ENCODE results near the gene DGKZ. TPM values are rescaled to one million over a fixed set of nuclear protein-coding genes. Genes with fewer than 3 reads are reported as not detected.

Gene DGKZ, protein sequence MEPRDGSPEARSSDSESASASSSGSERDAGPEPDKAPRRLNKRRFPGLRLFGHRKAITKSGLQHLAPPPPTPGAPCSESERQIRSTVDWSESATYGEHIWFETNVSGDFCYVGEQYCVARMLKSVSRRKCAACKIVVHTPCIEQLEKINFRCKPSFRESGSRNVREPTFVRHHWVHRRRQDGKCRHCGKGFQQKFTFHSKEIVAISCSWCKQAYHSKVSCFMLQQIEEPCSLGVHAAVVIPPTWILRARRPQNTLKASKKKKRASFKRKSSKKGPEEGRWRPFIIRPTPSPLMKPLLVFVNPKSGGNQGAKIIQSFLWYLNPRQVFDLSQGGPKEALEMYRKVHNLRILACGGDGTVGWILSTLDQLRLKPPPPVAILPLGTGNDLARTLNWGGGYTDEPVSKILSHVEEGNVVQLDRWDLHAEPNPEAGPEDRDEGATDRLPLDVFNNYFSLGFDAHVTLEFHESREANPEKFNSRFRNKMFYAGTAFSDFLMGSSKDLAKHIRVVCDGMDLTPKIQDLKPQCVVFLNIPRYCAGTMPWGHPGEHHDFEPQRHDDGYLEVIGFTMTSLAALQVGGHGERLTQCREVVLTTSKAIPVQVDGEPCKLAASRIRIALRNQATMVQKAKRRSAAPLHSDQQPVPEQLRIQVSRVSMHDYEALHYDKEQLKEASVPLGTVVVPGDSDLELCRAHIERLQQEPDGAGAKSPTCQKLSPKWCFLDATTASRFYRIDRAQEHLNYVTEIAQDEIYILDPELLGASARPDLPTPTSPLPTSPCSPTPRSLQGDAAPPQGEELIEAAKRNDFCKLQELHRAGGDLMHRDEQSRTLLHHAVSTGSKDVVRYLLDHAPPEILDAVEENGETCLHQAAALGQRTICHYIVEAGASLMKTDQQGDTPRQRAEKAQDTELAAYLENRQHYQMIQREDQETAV
- total RNA-seq = 37.0 and 44.6 TPM in 2 replicates

DNA sequence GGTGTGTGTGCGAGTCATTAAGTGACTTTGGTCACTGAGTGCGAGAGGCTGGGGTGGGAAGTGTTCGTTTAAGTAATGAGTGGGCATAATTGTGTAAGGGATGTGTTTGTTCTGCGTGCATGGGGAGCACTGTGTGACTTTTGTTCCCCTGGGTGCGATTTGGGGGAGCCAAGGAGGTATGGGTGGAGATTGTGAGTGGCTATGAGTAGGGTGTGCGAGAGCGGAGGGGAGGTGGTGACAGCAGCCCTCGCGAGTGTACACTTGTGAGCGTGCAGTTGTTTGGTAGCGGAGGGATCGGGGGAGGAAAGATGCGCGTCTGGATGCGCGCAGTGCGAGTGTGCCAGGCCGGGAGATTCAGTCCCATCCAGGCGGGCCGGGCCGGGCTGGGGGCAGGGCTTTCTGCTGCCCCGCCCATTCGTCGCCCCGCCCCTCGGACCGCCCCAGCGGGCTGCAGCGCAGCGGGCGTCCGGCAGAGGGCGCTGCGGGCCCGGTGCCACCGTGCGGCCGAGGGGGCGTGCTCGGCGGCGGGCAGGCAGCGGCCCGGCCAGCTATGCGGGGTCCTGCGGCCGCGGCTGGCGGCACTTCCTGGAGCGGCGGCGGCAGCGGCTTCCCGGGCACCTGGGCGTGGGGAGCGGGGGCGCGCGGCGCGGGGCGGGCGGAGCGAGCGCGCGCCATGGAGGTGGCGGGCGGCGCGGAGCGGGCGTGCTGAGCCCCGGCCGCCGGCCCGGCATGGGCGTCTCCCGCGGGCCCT is at the start of gene DGKZ:
Gene DGKZ, plus strand, starts transcription at position 578 of the 751 bp plus-strand sequence. CDS start 197 bp downstream, outside the sequence.

DNA sequence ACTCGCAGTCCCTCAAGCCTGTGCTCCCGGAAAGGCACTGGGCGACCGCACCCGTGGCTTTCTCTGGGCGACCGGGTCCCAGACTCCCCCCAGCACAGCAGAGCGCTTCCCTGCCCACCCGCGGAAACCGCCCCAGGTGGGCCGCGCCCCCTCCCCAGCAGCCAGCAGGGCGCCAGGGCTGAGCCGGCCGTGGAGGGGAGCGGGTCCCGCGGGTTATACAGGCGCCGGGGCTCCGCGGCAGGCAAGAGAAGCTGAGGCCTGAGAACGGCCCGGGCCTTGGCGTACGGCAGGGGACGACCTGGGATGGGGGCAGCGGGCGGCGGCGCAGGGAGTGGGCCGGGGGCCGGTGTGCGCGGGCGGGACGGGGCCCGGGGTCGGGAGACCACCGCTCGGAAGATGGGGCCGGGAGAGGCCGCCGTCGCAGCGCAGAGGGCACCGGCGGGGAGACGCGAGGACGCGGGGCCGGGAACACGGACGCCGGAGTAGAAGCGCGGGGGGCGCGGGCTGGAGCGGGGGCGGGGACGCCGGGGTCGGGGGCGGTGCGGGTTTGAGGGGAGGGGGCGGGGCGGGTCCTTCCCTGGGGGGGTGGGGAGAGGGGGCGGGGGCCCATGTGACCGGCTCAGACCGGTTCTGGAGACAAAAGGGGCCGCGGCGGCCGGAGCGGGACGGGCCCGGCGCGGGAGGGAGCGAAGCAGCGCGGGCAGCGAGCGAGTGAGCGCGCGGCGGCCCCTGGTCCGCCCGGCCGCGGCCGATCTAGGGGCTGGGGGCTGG is 34.0 kb downstream of the DGKZ start, which contains the start of gene MDK:
Gene MDK, plus strand, starts transcription at position 622 of the 771 bp plus-strand sequence. CDS start 389 bp downstream, outside the sequence.

DNA sequence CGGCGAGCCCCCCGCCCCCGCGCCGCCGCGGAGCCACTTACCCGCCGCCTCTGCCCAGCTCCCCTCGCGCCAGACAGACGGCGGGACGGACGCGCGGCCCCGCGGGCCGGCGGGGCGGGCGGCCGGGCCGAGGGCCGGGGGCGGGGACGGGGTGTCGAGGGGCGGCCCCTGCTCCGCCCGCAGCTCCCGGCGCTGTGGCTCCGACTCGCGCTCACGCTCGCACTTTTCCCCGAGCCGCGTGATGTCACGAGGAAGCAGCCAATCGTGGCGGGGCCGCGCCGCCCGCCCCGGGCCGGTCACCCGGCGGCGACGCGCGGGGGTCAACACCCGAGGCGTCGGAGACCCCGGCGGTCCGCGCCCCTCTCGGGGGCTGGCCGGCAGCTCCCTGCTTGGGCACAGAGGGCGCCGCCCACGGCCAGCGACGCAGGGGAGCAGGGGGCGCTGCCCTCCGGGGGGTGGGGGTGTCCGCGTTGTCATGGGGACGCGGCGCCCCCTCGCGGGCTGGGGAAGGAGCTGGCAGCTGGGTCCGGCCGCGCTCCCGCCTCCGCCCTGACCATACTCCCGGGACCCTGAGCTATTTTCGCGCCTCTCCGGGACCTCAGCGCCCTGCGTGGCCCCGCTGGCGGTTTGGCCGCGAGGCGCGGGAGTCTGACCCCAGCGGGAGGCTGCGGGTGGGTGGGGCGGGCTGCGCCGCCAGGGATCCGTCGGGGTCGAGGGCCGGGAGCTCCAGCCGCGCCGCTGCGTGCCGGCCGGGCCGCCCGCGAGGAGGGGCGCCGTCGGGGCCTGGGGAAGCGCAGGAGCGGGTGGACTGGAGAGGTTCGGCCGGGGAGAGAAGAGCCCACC is 44.5 kb downstream of the DGKZ start, which contains the start of gene CHRM4:
Gene CHRM4, minus strand, starts transcription at position 199 of the 843 bp plus-strand sequence. CDS start 5,219 bp downstream, outside the sequence.

Other genes with a start within 250 kb of the DGKZ start
- 13.8 and 18.6 TPM in 2 replicates for gene PHF21A, start 226.0 kb upstream of the DGKZ start, total RNA-seq
- gene CREB3L1, start 69.8 kb upstream of the DGKZ start, total RNA-seq = 55.3 and 60.9 TPM in 2 replicates
- gene MDK, start 34.2 kb downstream of the DGKZ start, total RNA-seq = 62.3 and 127 TPM in 2 replicates
- 0.12 TPM in 1 of 2 replicates, not detected in the other for gene CHRM4, start 44.3 kb downstream of the DGKZ start, total RNA-seq
- 12.4 and 12.7 TPM in 2 replicates for gene AMBRA1, start 246.6 kb downstream of the DGKZ start, total RNA-seq